SK-N-SH (cell line): ENCODE results near the gene PCDHA7. TPM values are rescaled to one million over a fixed set of nuclear protein-coding genes. Genes with fewer than 3 reads are reported as not detected.

Experiments
- CTCF ChIA-PET: fragments of 300-600, 350-600 bp; formaldehyde crosslinking; extraction: SDS; loops from one replicate; lab custom pipeline; 2021; lab: Yijun Ruan, JAX
- POLR2A ChIA-PET: fragments of 350-600 bp; sonication (Branson Sonifier 250); formaldehyde crosslinking; extraction: SDS; loops from one replicate; lab custom pipeline; 2020; ENCODE audit warnings: antibody characterized with exemption, inconsistent platforms; lab: Yijun Ruan, JAX
- DNase-seq: peaks from one replicate; pipeline ENCODE4 v3.0.0; 2012
- H2AFZ ChIP-seq: fragments of 200-600 bp; sonication (generic); 2 replicates; pipeline ENCODE4 v1.8.1; 2016; ENCODE audit warnings: antibody characterized with exemption, mild to moderate bottlenecking, low read depth
- H3F3A ChIP-seq: fragments of 200-600 bp; sonication (generic); replicated peaks from 2 replicates; pipeline ENCODE3; 2016; ENCODE audit warnings: antibody characterized with exemption, mild to moderate bottlenecking; ENCODE audit not compliant: insufficient read depth
- H3K27ac ChIP-seq, 2 experiments: fragments of 200-500 bp in 1 of 2; fragments of 200-600 bp in 1 of 2; sonication (Bioruptor generic) in 1 of 2; sonication (generic), shearing (Covaris generic) in 1 of 2; 2 replicates each; pipeline versions ENCODE4 v1.5.1 to v1.6.1; 2014 to 2016; ENCODE audit warnings: low read depth in 2 of 2, inconsistent platforms in 1 of 2, low read length in 1 of 2, mild to moderate bottlenecking in 1 of 2, mixed read lengths in 1 of 2
- H3K27me3 ChIP-seq: fragments of 200-600 bp; sonication (generic), shearing (Covaris generic); 2 replicates; pipeline ENCODE4 v1.6.1; 2016; ENCODE audit warnings: mixed run types; ENCODE audit not compliant: insufficient read depth
- H3K36me3 ChIP-seq, 2 experiments: fragments of 200-500 bp in 1 of 2; fragments of 200-600 bp in 1 of 2; sonication (Bioruptor generic) in 1 of 2; sonication (generic) in 1 of 2; replicated peaks in 1 of 2; 2 replicates each; pipeline versions ENCODE3 to v1.5.1; 2014 to 2016; ENCODE audit warnings: low read length in 1 of 2, mild to moderate bottlenecking in 1 of 2; ENCODE audit not compliant: insufficient read depth in 2 of 2, control insufficient read depth in 1 of 2
- H3K4me1 ChIP-seq, 2 experiments: fragments of 200-500 bp in 1 of 2; fragments of 200-600 bp in 1 of 2; sonication (Bioruptor generic) in 1 of 2; sonication (generic), shearing (Covaris generic) in 1 of 2; 2 replicates each; pipeline versions ENCODE4 v1.5.1 to v1.6.1; 2014 to 2016; ENCODE audit warnings: low read depth in 1 of 2, low read length in 1 of 2, mixed run types in 1 of 2; ENCODE audit not compliant: insufficient read depth in 2 of 2, control insufficient read depth in 1 of 2
- H3K4me2 ChIP-seq: fragments of 200-600 bp; sonication (generic), shearing (Covaris generic); 2 replicates; pipeline ENCODE4 v1.6.1; 2017; ENCODE audit warnings: mixed run types
- H3K4me3 ChIP-seq, 2 experiments: fragments of 200-500 bp in 1 of 2; fragments of 200-600 bp in 1 of 2; sonication (Bioruptor generic) in 1 of 2; sonication (generic), shearing (Covaris generic) in 1 of 2; 2 replicates each; pipeline versions ENCODE4 v1.5.1 to v1.8.1; 2014 to 2016; ENCODE audit warnings: low read depth in 2 of 2, inconsistent platforms in 1 of 2, low read length in 1 of 2, mild to moderate bottlenecking in 1 of 2, mixed read lengths in 1 of 2, moderate library complexity in 1 of 2
- H3K79me2 ChIP-seq: fragments of 200-600 bp; sonication (generic); 2 replicates; pipeline ENCODE4 v1.8.1; 2017; ENCODE audit warnings: mild to moderate bottlenecking; ENCODE audit not compliant: insufficient read depth
- H3K9ac ChIP-seq: fragments of 200-600 bp; sonication (generic); 2 replicates; pipeline ENCODE4 v1.6.1; 2017; ENCODE audit warnings: mixed run types
- H3K9me2 ChIP-seq: fragments of 200-600 bp; sonication (generic); 2 replicates; pipeline ENCODE4 v1.6.1; 2017; ENCODE audit warnings: mixed run types
- H3K9me3 ChIP-seq: fragments of 200-600 bp; sonication (generic); 2 replicates; pipeline ENCODE4 v1.6.1; 2017; ENCODE audit warnings: mixed run types, mild to moderate bottlenecking, moderate library complexity
- H4K20me1 ChIP-seq: fragments of 200-600 bp; sonication (generic); 2 replicates; pipeline ENCODE4 v1.6.1; 2017; ENCODE audit warnings: mild to moderate bottlenecking, mixed run types; ENCODE audit not compliant: insufficient read depth
- FOSL2 ChIP-seq: IDR thresholded peaks from 2 replicates; pipeline ENCODE4 v1.4.0; 2012; ENCODE audit warnings: low read depth, mild to moderate bottlenecking, moderate library complexity, borderline replicate concordance
- FOXJ3 ChIP-seq: sonication (generic); formaldehyde crosslinking; IDR thresholded peaks from 2 replicates; pipeline ENCODE4 v1.5.1; 2020; ENCODE audit warnings: mild to moderate bottlenecking, missing genetic modification reagents
- FOXM1 ChIP-seq: IDR thresholded peaks from 2 replicates; pipeline ENCODE4 v1.4.0; 2012; ENCODE audit warnings: low read depth, mild to moderate bottlenecking
- GABPA ChIP-seq: IDR thresholded peaks from 2 replicates; pipeline ENCODE4 v1.4.0; 2012; ENCODE audit warnings: low read depth, mild to moderate bottlenecking
- GATA2 ChIP-seq: sonication (generic); formaldehyde crosslinking; IDR thresholded peaks from 2 replicates; pipeline ENCODE4 v1.5.0; 2020; ENCODE audit warnings: mild to moderate bottlenecking, missing genetic modification reagents
- IRF3 ChIP-seq: fragments of 150-350 bp; IDR thresholded peaks from 2 replicates; pipeline ENCODE4 v1.6.1; 2016; ENCODE audit warnings: mild to moderate bottlenecking, low read depth, low read length
- NFIC ChIP-seq: IDR thresholded peaks from 2 replicates; pipeline ENCODE4 v1.4.0; 2012; ENCODE audit warnings: borderline replicate concordance
- NRF1 ChIP-seq: IDR thresholded peaks from 2 replicates; pipeline ENCODE4 v1.6.1; 2012; ENCODE audit warnings: low read depth, mild to moderate bottlenecking, low read length
- PBX3 ChIP-seq: IDR thresholded peaks from 2 replicates; pipeline ENCODE4; 2012
- POLR2AphosphoS5 ChIP-seq: IDR thresholded peaks from 2 replicates; pipeline ENCODE4 v1.6.1; 2012; ENCODE audit warnings: low read depth, low read length
- RAD21 ChIP-seq: IDR thresholded peaks from 2 replicates; pipeline ENCODE4 v1.6.1; 2012; ENCODE audit warnings: mild to moderate bottlenecking, low read length
- RFX5 ChIP-seq: IDR thresholded peaks from 2 replicates; pipeline ENCODE4 v1.6.1; 2012; ENCODE audit warnings: mild to moderate bottlenecking, improper control_type of control experiment, low read length
- SIN3A ChIP-seq: IDR thresholded peaks from 2 replicates; pipeline ENCODE4 v1.6.1; 2012; ENCODE audit warnings: low read depth, mild to moderate bottlenecking, low read length, moderate library complexity, borderline replicate concordance
- SMC3 ChIP-seq: IDR thresholded peaks from 2 replicates; pipeline ENCODE4 v1.6.1; 2012; ENCODE audit warnings: low read depth, low read length, improper control_type of control experiment
- TAF1 ChIP-seq: IDR thresholded peaks from 2 replicates; pipeline ENCODE4 v1.6.1; 2012; ENCODE audit warnings: low read depth, mild to moderate bottlenecking, low read length, moderate library complexity, borderline replicate concordance
- TCF12 ChIP-seq: IDR thresholded peaks from 2 replicates; pipeline ENCODE4 v1.4.0; 2012
- USF1 ChIP-seq: IDR thresholded peaks from 2 replicates; pipeline ENCODE4 v1.4.0; 2012; ENCODE audit warnings: low read depth, borderline replicate concordance
- YY1 ChIP-seq: IDR thresholded peaks from 2 replicates; pipeline ENCODE4 v1.4.0; 2012; ENCODE audit warnings: low read depth, mild to moderate bottlenecking
- WGBS: methylation state at CpG from one replicate; pipeline ENCODE4 v1.1.6; 2017; ENCODE audit warnings: low lambda C conversion rate; 5-methylcytosine and 5-hydroxymethylcytosine counted together
- polyA plus RNA-seq, 3 experiments: library from polyadenylated mRNA; depleted of rRNA; stranded (reverse); fragments of >200 nt; gene quantifications; 2 replicates each; pipeline ENCODE4 v1.2.3, GENCODE V29; 2012
- TF ChIP-seq, protein P1 (sequence below): fragments of 200-600 bp; sonication (generic); IDR thresholded peaks from 2 replicates; pipeline ENCODE4 v1.6.1; 2017; ENCODE audit warnings: antibody characterized with exemption, mild to moderate bottlenecking, moderate library complexity

The PCDHA7 gene
- polyA plus RNA-seq, 1 of the 3 experiments (the other 2 are of a cell fraction): 0.15 TPM

- Histone ChIP-seq H3K4me1 (no peaks in the 10 kb centered on the region; a peak in 2 of 4 replicates), H2AFZ (no peak overlapping the region), H3K27me3 (no peaks in the 10 kb centered on the region), H3K9ac (no peak overlapping the region), H3K36me3 (no peaks in the 10 kb centered on the region), H3K4me2 (no peak overlapping the region), H4K20me1 (no peaks in the 10 kb centered on the region), H3K9me3 (no peaks in the 10 kb centered on the region), H3K9me2 (no peaks in the 10 kb centered on the region), H3F3A (no peaks in the 10 kb centered on the region), H3K79me2 (no peaks in the 10 kb centered on the region), H3K4me3 (no peak overlapping the region), H3K27ac (no peak overlapping the region)
- WGBS: 82% methylated on average over 13 of the region's 43 CpGs
- TF ChIP-seq FOSL2: no peak
- TF ChIP-seq SMC3: no peak
- no peak for TF ChIP-seq TAF1
- no peak for TF ChIP-seq NRF1
- no peak for TF ChIP-seq POLR2AphosphoS5
- TF ChIP-seq RAD21: no peak
- no peak for TF ChIP-seq GABPA
- no peak for TF ChIP-seq YY1
- no peak for TF ChIP-seq PBX3
- no peak for TF ChIP-seq IRF3
- no peak for TF ChIP-seq NFIC
- TF ChIP-seq RFX5: no peak
- TF ChIP-seq FOXM1: no peak
- no peak for TF ChIP-seq GATA2 (CRISPR knock-in tag)
- TF ChIP-seq USF1: no peak
- TF ChIP-seq, protein P1, sequence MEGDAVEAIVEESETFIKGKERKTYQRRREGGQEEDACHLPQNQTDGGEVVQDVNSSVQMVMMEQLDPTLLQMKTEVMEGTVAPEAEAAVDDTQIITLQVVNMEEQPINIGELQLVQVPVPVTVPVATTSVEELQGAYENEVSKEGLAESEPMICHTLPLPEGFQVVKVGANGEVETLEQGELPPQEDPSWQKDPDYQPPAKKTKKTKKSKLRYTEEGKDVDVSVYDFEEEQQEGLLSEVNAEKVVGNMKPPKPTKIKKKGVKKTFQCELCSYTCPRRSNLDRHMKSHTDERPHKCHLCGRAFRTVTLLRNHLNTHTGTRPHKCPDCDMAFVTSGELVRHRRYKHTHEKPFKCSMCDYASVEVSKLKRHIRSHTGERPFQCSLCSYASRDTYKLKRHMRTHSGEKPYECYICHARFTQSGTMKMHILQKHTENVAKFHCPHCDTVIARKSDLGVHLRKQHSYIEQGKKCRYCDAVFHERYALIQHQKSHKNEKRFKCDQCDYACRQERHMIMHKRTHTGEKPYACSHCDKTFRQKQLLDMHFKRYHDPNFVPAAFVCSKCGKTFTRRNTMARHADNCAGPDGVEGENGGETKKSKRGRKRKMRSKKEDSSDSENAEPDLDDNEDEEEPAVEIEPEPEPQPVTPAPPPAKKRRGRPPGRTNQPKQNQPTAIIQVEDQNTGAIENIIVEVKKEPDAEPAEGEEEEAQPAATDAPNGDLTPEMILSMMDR: no peak
- TF ChIP-seq SIN3A: no peak
- no peak for TF ChIP-seq FOXJ3
- no peak for TF ChIP-seq TCF12
- CTCF ChIA-PET: interaction anchor here (0.5 to 5.0 kb wide), 2 partner anchors 32 to 175 kb away, joined by 3 to 52 read pairs; partner anchors contain the start of gene PCDHA8
- POLR2A ChIA-PET: no interaction called here
- no peak for DNase-seq
These were observed 25.2 kb upstream of the PCDHA7 start for GRCh38 chr5:140808889-140809291.
